NCI-H2196 treated with DMSO at 0.1 percent for 48 hours (cell line): ENCODE measurements around the gene TNFRSF1B.

Source experiments
- DNase-seq: peaks from one replicate; lab custom pipeline; 2025; ENCODE audit not compliant: unreplicated experiment; lab: John Stamatoyannopoulos, UW

Gene TNFRSF1B

DNA sequence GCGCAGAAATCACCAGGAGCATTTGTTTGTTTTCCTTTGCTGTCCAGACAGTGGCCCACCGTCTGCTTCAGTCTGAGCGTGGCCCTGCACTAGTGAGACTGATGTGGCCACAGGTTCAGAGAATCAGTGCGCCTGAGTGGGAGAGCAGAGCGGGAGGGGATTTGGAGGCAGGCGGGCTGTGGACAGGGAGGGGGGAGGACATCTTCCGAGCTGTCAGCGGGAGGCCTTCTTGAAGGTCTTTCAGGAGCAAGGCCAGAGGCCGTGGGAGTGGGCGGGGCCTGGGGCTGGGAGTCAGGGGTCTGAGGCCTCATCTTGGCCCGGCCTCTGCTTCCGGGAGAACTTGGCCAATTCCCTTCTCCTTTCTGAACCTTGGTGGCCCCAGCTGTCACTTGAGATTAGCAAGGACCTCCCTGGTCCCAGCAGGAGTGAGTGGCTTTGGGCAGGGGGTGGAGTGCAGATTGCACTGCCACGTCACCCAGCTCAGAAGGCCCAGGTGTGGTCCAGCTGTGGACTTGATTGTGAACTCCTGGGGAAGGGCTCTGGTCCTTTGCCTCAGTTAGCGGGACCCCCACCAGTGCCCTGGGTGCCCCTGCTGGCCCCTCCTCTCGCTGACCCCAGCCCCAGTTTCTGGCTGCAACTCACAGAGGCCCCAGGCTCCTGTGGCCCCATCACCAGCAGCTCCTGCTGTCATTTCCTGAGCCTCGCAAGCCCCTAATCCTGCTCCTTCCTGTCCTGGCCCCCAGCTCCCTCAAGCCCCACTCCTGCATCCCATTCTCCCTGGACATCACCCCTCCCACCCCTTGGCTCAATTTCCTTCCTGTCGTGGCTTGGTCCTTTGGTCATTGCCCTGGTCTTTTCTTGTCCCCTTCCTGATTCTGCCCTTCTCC is 8.4 kb downstream of the TNFRSF1B start:
- no peak for DNase-seq

GRCh38 chr1:12176298-12177118 is 9.7 kb downstream of the TNFRSF1B start:
- DNase-seq, result no peak

DNA sequence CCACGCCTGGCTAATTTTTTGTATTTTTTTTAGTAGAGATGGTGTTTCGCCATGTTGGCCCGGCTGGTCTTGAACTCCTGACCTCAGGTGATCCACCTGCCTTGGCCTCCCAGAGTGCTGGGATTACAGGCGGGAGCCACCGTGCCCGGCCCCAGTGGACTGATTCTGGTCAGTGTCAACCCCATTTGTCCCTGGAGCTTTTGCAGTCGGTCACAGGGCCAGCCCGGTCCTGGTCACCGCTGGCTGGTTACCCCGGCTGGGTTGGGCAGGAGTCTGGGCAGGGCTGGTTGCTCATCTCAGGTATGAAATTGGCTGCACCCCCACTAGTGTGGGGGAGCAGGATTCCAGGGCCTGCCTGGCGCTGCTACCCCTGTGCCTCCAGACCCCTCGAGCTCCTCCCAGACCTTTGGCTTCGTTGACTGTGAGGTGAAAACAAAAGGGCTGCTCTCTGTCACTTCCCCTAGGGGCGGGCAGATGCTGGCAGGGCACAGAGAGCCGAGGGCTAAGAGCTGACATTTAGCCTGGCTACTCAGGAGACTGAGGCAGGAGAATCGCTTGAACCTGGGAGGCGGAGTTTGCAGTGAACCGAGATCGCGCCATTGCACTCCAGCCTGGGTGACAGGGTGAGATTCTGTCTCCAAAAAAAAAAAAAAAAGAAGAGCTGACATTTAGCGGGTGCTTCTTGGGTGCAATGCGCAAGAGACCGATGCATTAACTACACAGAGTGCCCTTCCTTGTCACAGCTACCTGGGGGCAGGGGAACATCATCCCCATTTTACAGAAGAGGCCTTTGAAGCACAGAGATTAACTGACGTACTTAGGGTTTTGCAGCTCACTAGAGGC is 10.6 kb downstream of the TNFRSF1B start:
- DNase-seq, result no peak

DNA sequence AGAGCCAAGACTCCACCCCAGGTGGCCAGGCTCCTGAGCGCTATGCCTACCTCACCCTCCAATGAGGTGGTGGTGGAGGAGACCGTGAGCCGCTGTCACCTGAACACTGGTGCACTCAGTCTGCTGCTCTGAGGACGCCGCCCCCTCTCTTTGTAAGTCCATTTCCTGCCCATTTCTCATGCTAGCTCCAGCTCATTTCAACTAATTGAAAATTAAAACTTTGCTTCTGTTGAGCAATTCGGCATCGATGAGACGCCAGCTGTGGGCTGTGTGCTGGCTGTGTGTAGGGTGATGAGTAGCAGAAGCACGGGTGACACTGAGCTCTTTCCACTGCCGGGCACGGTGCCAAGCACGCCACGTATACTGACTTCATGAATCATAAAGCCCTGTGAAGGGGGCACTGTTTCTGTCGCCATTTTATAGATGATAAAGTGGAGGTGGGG is 11.2 kb downstream of the TNFRSF1B start:
- no peak for DNase-seq

- no peak for DNase-seq
These were observed 11.7 kb downstream of the TNFRSF1B start for GRCh38 chr1:12178511-12178910.

DNA sequence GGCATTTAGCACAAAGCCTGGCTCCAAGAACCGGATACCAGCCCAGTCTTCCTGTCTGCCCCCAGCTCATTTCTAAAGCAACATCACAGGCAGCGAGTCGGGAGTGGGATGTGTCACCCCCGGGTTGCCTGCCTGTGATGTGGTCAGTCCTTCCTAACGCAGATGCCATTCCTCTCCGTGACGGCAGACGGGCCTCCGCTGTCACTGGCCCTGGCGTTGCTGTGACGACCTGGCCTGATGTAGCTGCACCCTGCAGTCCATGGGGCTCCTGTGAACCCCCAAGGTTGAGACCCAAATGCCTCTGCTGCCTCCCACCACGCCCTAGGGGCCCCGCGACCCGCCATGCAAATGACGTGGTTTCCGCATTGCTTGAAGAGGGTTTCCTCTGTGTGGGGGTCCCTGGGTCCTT is 12.3 kb downstream of the TNFRSF1B start:
- DNase-seq, result no peak

DNA sequence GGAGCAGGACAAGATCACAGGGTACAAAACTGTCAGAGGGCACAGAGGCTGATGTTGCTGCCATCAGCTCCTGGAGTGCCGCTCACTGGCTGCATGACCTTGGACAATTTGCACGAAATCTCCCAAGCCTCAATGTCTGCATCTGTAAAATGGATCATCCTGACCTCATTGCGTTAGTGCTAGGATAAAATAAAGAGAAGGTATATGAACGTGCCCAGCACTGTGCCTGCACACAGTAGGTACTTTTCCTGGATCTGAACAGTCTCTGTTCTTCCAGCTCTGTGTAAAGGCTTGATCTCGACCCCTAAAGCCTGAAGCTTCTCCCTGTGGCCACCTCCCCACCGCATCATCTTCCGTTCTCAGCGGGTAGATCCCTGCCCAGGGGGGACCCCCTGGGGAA is 12.9 kb downstream of the TNFRSF1B start:
- DNase-seq, result no peak

DNA sequence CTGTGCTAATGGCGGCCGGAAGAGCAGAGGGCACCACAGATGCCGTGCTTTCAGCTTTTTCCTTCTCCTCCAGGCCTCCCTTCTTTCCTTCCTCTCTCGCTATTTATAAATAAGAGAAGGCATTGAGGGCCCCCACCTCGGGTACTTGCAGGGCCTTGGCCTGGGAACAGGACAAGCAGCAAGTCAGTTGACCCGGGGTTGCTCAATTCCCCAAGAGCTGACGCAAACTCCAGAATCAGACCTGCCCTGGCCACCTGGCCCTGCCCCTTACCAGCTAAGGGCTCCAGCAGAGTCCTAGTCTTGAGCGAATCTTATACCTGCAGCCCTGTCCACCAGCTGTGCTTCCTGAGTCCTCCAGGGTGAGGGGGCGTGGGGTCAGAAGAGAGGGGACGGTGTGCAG is 13.5 kb downstream of the TNFRSF1B start:
- no peak for DNase-seq

DNA sequence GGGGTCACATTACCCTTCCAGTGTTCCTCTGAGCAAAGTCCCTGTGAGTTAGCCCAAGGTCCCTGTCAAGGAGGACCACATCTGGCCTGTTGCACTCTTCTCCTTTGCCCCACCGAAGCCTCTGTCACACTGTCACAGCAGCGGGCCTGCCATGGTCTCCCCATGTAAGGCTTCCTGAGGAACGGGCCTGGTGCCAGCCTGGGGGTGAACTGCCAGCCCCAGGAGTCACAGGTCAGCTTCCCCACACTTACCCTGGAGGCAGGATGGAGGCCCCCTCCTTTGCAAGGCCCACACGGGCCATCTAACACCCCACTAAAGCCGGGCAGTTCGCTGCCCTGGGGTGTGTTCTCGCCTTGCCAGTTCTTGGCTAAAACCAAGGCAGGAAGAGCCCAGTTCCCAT is 14.1 kb downstream of the TNFRSF1B start:
- no peak for DNase-seq

- no peak for DNase-seq
These were observed 14.8 kb downstream of the TNFRSF1B start for GRCh38 chr1:12181568-12181967.

- no peak for DNase-seq
These were observed 15.7 kb downstream of the TNFRSF1B start for GRCh38 chr1:12182410-12182984.

DNA sequence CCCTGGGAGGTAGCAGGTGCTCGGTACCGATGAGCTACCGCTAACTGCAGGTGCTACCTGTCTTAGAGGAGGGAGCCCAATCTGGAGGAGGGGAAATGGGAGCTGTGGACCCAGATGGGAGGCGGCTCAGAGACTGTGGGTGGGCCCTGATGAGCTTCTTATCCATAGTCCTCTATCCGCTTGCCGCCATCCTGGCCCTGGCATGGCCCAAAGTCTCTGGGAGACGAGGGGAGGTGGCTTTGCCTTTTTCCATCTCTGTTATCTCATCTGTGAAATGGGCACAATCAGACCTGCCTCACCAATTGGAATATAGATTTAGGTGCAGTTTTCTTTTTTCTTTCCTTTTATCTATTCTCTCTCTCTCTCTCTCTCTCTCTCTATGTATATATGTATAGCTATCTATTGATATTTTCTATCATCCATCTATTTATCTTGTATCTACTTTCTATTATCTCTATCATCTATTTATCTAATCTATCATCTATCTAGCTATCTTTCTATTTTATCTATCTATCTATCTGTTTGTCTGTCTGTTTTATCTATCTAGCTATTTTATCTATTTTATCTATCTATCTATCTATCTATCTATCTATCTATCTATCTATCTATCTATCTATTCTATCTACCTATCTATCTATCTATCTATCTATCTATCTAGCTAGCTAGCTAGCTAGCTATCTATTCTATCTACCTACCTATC is 16.5 kb downstream of the TNFRSF1B start:
- DNase-seq, result no peak

DNA sequence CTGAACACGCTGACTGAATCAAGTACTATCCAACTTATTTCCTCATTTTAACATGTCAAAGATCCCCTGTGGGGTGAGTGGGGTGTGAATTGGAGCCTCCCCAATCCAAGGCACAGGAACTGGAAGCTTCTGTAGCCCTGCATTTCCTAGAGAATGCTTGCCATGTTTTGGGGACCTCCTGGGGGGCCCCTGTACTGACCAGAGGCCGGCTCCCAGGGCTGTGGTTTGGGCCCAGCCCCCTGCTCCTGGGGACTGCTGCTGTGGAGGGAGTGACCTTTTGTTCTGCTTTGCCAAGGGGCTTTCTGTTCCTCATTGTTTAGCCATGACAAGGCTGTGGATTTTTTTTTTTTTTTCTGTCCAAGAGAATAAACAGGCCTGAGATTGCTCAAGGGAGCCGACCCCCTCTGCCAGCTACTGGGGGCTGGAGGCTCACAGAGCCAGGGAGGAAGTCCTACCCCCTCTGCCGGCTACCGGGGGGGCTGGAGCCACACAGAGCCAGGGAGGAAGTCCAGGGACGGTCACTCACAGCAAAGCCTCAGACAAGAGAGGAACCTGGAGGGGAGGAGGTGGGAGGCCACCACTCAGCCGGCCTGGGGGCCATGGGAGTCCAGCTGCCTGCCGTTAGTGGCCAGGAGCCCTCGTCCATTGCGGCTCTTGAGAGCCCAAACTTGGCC is 17.4 kb downstream of the TNFRSF1B start:
- no peak for DNase-seq

DNA sequence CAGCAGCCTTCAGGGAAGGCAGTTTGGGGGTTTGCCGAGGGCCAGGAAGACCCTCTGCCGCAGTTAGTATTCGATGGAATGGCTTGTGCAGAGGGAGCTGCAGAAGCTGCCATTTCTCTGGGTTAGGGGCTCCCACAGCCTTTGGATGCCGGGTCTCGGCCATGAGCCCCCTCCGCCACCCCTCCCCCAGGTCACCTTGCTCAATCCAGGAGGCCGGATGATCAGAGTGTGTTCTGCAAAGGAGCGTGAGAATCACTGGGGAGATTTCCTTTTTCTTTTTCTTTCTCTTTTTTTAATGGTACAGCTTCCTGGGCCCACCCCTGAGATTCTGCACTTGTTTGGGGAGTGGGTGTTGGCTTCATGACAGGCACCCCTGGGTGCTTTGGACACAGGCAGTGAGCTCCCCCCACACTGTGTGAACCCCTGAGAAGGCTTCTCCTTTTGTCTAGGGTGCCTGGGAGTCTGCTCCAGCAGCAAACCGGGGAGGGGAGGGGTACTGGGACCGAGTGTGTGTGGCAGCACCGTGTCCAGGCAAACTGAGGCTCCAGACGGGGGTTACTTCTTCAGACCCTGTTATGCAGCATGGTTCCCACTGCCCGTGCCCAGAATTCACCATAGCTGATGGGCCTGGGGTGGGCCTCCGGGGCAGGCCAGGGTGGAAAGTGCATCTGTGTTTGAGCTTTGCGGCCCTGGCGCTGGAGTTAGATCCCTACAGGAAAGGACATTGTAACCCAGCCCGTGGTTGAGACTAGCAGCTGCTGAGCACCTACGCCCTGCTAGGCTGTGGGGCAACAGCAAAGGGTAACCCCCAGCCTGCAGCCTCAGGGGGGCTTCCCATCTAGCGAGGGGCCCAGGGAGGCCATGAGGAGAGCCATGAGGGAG is 18.5 kb downstream of the TNFRSF1B start:
- no peak for DNase-seq

DNA sequence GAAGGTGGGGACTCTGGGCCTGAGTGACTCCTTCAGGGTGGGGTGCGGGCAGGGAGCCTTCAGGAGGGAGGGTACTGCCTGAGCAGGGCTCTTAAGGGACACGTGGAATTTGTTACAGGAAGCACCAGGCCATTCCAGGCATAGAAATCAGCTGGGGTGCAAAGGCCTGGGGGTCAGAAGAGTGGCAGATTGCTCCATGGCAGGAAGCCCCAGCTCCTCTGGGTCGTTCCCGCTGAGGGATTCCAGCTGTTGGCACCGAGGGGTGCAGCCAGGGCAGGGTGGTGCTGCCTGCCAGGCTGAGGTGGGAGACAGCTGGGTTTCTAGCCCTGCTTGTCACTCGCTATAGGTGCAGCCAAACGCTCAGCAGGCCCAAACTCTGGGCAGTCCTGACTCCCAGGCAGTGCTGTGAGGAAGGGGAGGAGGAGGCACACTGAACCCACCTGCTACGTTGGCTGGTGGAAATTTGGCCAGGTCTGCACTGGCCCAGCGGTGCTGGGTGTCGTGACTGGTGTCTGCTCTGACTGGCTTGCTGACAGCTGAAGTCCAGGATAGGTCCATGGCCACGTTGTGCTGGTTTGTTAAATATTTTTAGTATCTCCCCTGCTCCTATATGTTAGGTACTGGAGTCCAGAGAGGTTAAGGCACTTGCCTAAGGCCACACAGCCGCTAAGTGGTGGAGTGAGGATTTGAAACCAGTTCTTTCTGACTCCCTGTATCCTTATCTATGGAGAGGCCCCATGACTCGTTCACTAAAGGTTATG is 19.3 kb downstream of the TNFRSF1B start:
- DNase-seq, result no peak

DNA sequence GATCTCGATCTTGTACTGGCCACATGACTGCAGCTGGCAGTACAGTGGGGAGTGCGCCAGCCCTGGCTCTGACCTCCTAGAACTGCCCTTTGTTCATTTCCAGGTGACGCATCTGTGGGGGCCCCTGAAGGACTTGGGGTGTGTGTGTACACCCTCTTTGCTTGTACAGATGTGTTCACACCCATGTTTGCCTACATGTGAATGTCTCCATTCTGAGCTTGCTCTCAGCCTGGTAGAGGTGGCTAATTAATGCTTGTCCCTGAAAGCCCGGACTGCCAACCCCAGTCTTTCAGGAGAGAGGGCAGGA is 19.8 kb downstream of the TNFRSF1B start:
- DNase-seq, result no peak

DNA sequence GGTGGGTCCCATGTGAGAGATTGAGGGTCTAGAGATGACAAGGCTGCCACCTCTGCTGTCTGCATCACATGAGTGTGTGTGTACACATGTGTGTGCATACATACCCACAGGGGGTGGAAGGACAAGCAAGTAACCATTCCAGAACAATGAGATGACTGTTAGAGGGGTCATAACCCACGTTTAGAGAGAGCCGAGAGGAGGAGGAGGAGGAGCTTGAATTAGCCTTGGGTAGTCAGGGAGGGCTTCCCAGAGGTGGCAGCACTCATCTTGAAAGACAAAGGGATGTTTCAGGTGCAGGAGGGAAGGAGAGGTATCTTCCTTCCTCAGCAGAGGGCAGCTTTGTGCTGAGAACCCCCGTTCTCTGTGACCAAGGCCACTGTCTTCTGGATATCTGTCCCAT is 21.3 kb downstream of the TNFRSF1B start:
- no peak for DNase-seq

DNA sequence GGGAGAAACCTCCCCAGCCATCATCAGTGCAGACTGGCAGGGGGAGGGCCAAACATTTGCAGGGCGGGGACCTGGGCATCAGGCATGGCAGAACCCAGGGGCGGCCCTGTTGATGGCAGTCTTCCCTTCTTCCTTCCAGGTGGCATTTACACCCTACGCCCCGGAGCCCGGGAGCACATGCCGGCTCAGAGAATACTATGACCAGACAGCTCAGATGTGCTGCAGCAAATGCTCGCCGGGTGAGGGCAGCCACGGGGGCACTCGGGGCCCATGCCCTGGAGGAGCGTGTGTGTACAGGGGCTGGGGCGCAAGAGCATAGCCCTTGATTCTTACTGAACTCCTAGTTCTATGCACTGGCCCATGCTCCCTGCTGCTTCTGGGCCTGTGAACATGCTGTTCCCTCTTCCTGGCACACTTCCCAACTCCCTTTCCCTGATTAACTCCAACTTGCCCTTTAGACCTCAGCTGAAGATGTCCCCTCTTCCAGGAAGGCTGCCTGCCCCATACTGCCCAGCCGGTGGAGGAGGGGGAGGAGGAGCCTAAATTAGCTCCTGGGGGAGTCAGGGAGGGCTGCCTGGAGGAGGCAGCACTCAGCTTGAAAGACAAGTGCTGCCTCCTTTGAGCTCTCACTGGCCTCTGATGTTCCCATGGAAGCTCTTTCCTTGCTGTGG is 22.0 kb downstream of the TNFRSF1B start:
- DNase-seq, result no peak
